ENCODE data around the gene OR5K1.

OR5K1 gene

GRCh38 chr3:98513736-98514135, 50.7 kb downstream of the OR5K1 start:
- no peak for DNase-seq (ENCODE audit: low spot score)

- DNase-seq (ENCODE audit: low spot score) = no peak
These were observed 51.9 kb downstream of the OR5K1 start for GRCh38 chr3:98514948-98515347.

GRCh38 chr3:98518816-98519215, 55.8 kb downstream of the OR5K1 start:
- no peak for DNase-seq (ENCODE audit: low spot score)

GRCh38 chr3:98519351-98519750, 56.4 kb downstream of the OR5K1 start:
- no peak for DNase-seq (ENCODE audit: low spot score)

DNA sequence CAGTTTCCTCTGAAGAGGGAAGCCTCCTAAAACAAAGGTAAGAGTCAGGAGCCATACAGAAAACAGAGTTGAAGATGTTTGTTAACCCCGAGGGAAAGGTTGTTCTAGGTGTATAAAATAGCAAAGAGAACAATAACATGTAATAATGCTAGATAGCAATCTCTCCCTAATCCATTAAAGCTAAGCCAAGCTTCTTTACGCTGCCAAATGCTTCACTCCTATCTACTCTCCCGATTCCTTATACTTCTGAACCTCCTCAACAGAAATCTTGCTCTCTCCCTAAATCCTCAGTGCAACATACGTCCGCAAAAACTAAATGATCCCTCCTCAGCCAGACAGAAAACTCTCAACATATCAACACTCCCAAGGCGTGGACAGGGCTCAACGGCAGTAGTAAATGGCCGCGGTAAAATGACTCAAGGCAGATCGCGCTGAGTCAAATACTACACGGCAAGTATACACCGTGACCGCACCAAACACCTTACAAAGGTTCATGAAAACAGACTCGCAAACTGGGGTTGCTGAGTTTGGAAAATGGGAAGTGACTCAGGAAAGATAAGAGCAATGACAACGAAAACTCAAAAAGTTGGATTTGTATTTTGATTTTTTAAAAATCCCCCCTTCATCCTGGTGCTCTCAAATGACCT, 59.0 kb downstream of the OR5K1 start:
- DNase-seq (ENCODE audit: low spot score) = peak; percentile 36

Measured in SK-N-DZ (cell line).